ENCODE results near the gene NRG2. TPM values are rescaled to one million over a fixed set of nuclear protein-coding genes. Genes with fewer than 3 reads are reported as not detected.

The NRG2 gene
- total RNA-seq, 1 experiment from 2014 or later, result not detected

GRCh38 chr5:139906661-139907060 is 136.4 kb downstream of the NRG2 start:
- no peak for DNase-seq (ENCODE audit: low spot score)

- no peak for DNase-seq (ENCODE audit: low spot score)
Measured at GRCh38 chr5:139904816-139905661, 138.1 kb downstream of the NRG2 start.

- DNase-seq (ENCODE audit: low spot score), result no peak
Measured at GRCh38 chr5:139904566-139904815, 138.6 kb downstream of the NRG2 start.

GRCh38 chr5:139903795-139904565 is 139.1 kb downstream of the NRG2 start:
- DNase-seq (ENCODE audit: low spot score), result no peak

- DNase-seq (ENCODE audit: low spot score), result no peak
Measured at GRCh38 chr5:139903450-139903794, 139.7 kb downstream of the NRG2 start.

GRCh38 chr5:139901986-139902385 is 141.1 kb downstream of the NRG2 start:
- no peak for DNase-seq (ENCODE audit: low spot score)

GRCh38 chr5:139901251-139901575 is 141.9 kb downstream of the NRG2 start:
- DNase-seq (ENCODE audit: low spot score), result no peak

- no peak for DNase-seq (ENCODE audit: low spot score)
Measured at GRCh38 chr5:139900546-139901250, 142.4 kb downstream of the NRG2 start.

GRCh38 chr5:139898981-139899380 is 144.1 kb downstream of the NRG2 start:
- no peak for DNase-seq (ENCODE audit: low spot score)

GRCh38 chr5:139897982-139898381 is 145.1 kb downstream of the NRG2 start:
- DNase-seq (ENCODE audit: low spot score), result no peak

GRCh38 chr5:139897342-139897741 is 145.8 kb downstream of the NRG2 start:
- no peak for DNase-seq (ENCODE audit: low spot score)

GRCh38 chr5:139896718-139897117 is 146.4 kb downstream of the NRG2 start:
- DNase-seq (ENCODE audit: low spot score), result no peak

GRCh38 chr5:139895647-139896046 is 147.5 kb downstream of the NRG2 start:
- no peak for DNase-seq (ENCODE audit: low spot score)

GRCh38 chr5:139895046-139895445 is 148.1 kb downstream of the NRG2 start:
- DNase-seq (ENCODE audit: low spot score), result no peak

GRCh38 chr5:139893873-139894272 is 149.2 kb downstream of the NRG2 start:
- DNase-seq (ENCODE audit: low spot score), result no peak

GRCh38 chr5:139889410-139889809 is 153.7 kb downstream of the NRG2 start:
- DNase-seq (ENCODE audit: low spot score), result no peak

- no peak for DNase-seq (ENCODE audit: low spot score)
Measured at GRCh38 chr5:139888370-139888769, 154.7 kb downstream of the NRG2 start.

- DNase-seq (ENCODE audit: low spot score), result no peak
Measured at GRCh38 chr5:139886213-139886612, 156.9 kb downstream of the NRG2 start.

GRCh38 chr5:139885857-139886208 is 157.3 kb downstream of the NRG2 start:
- DNase-seq (ENCODE audit: low spot score), result no peak

GRCh38 chr5:139885172-139885856 is 157.8 kb downstream of the NRG2 start:
- no peak for DNase-seq (ENCODE audit: low spot score)

- DNase-seq (ENCODE audit: low spot score), result no peak
Measured at GRCh38 chr5:139884734-139885133, 158.4 kb downstream of the NRG2 start.

- no peak for DNase-seq (ENCODE audit: low spot score)
Measured at GRCh38 chr5:139884144-139884543, 159.0 kb downstream of the NRG2 start.

All from HT-29 (cell line).